GM12864 (cell line): ENCODE data around the gene EPYC.

Experiments used
- DNase-seq: peaks from one replicate; pipeline ENCODE4 v3.0.0-alpha.2; 2011; ENCODE audit warnings: low read depth
- H3K4me3 ChIP-seq: 2 replicates; pipeline ENCODE4 v1.5.1; 2011; ENCODE audit warnings: mild to moderate bottlenecking, low read depth, low read length, control low read depth
- CTCF ChIP-seq: IDR thresholded peaks from 2 replicates; pipeline ENCODE4 v1.5.1; 2011; ENCODE audit warnings: low read depth, mild to moderate bottlenecking, moderate library complexity, low read length, control low read depth, inconsistent platforms; ENCODE audit errors: missing control alignments

The EPYC gene

GRCh38 chr12:90921536-90921935, 83.2 kb downstream of the EPYC start:
- no peak for TF ChIP-seq CTCF
- no peak overlapping the region for H3K4me3 ChIP-seq
- DNase-seq: no peak

GRCh38 chr12:90920222-90920621, 84.5 kb downstream of the EPYC start:
- H3K4me3 ChIP-seq: no peak overlapping the region
- TF ChIP-seq CTCF: no peak
- no peak for DNase-seq

GRCh38 chr12:90917431-90917830, 87.3 kb downstream of the EPYC start:
- no peak overlapping the region for H3K4me3 ChIP-seq
- no peak for TF ChIP-seq CTCF
- no peak for DNase-seq

- H3K4me3 ChIP-seq: no peak overlapping the region
- no peak for DNase-seq
- TF ChIP-seq CTCF: no peak
These were observed 88.3 kb downstream of the EPYC start for GRCh38 chr12:90916516-90916915.

GRCh38 chr12:90915353-90915752, 89.4 kb downstream of the EPYC start:
- TF ChIP-seq CTCF: no peak
- no peak for DNase-seq
- no peak overlapping the region for H3K4me3 ChIP-seq
